HepG2 (cell line): ENCODE measurements around the gene TTC8. TPM values are rescaled to one million over a fixed set of nuclear protein-coding genes. Genes with fewer than 3 reads are reported as not detected.

ENCODE experiments used
- DMTF1 ChIP-seq: sonication (generic); formaldehyde crosslinking; IDR thresholded peaks from 2 replicates; pipeline ENCODE4 v1.4.0; 2020; ENCODE audit warnings: mild to moderate bottlenecking, missing genetic modification reagents
- DNMT1 ChIP-seq: sonication (generic); formaldehyde crosslinking; IDR thresholded peaks from 2 replicates; pipeline ENCODE4 v1.5.1; 2020; ENCODE audit warnings: mild to moderate bottlenecking, missing genetic modification reagents
- HDAC2 ChIP-seq: sonication (generic); formaldehyde crosslinking; IDR thresholded peaks from 2 replicates; pipeline ENCODE4 v1.4.0; 2020; ENCODE audit warnings: missing genetic modification reagents
- JDP2 ChIP-seq: sonication (generic); formaldehyde crosslinking; IDR thresholded peaks from 2 replicates; pipeline ENCODE4 v1.8.1; 2022; ENCODE audit warnings: missing genetic modification reagents, borderline replicate concordance
- MLLT10 ChIP-seq: sonication (generic); formaldehyde crosslinking; IDR thresholded peaks from 2 replicates; pipeline ENCODE4 v1.4.0; 2020; ENCODE audit warnings: missing genetic modification reagents
- PHF5A ChIP-seq: IDR thresholded peaks from one replicate; pipeline ENCODE4 v1.6.1; 2018; ENCODE audit warnings: low read depth, missing genetic modification reagents; ENCODE audit not compliant: unreplicated experiment
- PRMT3 ChIP-seq: sonication (generic); formaldehyde crosslinking; IDR thresholded peaks from 2 replicates; pipeline ENCODE4 v1.8.1; 2022; ENCODE audit warnings: low read depth, mild to moderate bottlenecking, moderate library complexity, missing genetic modification reagents, borderline replicate concordance
- ZNF143 ChIP-seq: sonication (generic); formaldehyde crosslinking; IDR thresholded peaks from 2 replicates; pipeline ENCODE4 v1.4.0; 2020; ENCODE audit warnings: missing genetic modification reagents
- ZNF30 ChIP-seq: sonication (generic); formaldehyde crosslinking; IDR thresholded peaks from 2 replicates; pipeline ENCODE4 v1.5.0; 2020; ENCODE audit warnings: mild to moderate bottlenecking, missing genetic modification reagents
- ZNF530 ChIP-seq: sonication (generic); formaldehyde crosslinking; IDR thresholded peaks from 2 replicates; pipeline ENCODE4 v1.5.0; 2020; ENCODE audit warnings: low read depth, mild to moderate bottlenecking, missing genetic modification reagents
- ZNF550 ChIP-seq: sonication (generic); formaldehyde crosslinking; IDR thresholded peaks from 2 replicates; pipeline ENCODE4 v1.4.0; 2020; ENCODE audit warnings: mild to moderate bottlenecking, missing genetic modification reagents, borderline replicate concordance
- ZNF552 ChIP-seq: sonication (generic); formaldehyde crosslinking; IDR thresholded peaks from 2 replicates; pipeline ENCODE4 v1.9.0; 2022; ENCODE audit warnings: missing genetic modification reagents, mild to moderate bottlenecking, borderline replicate concordance
- ZNF780A ChIP-seq: sonication (generic); formaldehyde crosslinking; IDR thresholded peaks from 2 replicates; pipeline ENCODE4 v1.8.0; 2022; ENCODE audit warnings: mild to moderate bottlenecking, missing genetic modification reagents, moderate library complexity
- polyA plus RNA-seq, 8 experiments: library from polyadenylated mRNA; depleted of rRNA in 3 of 8; stranded (reverse) in 7 of 8; unstranded in 1 of 8; fragments of >200 nt; fragmentation: Illumina TruSeq in 4 of 8; extraction: Trizol in 4 of 8; gene quantifications; 2 replicates each; pipeline versions ENCODE4 v1.2.1 to v1.2.3, GENCODE V29; 2011 to 2016; ENCODE audit warnings: low read depth in 4 of 8, missing spikeins in 1 of 8, mixed read lengths in 1 of 8; ENCODE audit not compliant: insufficient read depth in 1 of 8
- total RNA-seq, 5 experiments: library from RNA; depleted of rRNA; stranded (reverse); fragments of >200 nt; fragmentation: Illumina TruSeq; extraction: Trizol; gene quantifications; 2 replicates each; pipeline ENCODE4 v1.2.3, GENCODE V29; 2016; ENCODE audit warnings: low read depth in 1 of 5
- TF ChIP-seq, protein P1 (sequence below): sonication (generic); formaldehyde crosslinking; IDR thresholded peaks from 2 replicates; pipeline ENCODE4 v1.5.1; 2020; ENCODE audit warnings: mild to moderate bottlenecking, missing genetic modification reagents, moderate library complexity
- TF ChIP-seq, protein P2 (sequence below): fragments of 450-650 bp; IDR thresholded peaks from 2 replicates; pipeline ENCODE4 v1.6.1; 2017; ENCODE audit warnings: mild to moderate bottlenecking

The TTC8 gene
- total and polyA plus RNA-seq, 2 of the 13 experiments (the other 11 are each of a cell fraction or from before 2014, with no cell fraction given), result 13.8 to 15.2 TPM

- TF ChIP-seq, protein P1, sequence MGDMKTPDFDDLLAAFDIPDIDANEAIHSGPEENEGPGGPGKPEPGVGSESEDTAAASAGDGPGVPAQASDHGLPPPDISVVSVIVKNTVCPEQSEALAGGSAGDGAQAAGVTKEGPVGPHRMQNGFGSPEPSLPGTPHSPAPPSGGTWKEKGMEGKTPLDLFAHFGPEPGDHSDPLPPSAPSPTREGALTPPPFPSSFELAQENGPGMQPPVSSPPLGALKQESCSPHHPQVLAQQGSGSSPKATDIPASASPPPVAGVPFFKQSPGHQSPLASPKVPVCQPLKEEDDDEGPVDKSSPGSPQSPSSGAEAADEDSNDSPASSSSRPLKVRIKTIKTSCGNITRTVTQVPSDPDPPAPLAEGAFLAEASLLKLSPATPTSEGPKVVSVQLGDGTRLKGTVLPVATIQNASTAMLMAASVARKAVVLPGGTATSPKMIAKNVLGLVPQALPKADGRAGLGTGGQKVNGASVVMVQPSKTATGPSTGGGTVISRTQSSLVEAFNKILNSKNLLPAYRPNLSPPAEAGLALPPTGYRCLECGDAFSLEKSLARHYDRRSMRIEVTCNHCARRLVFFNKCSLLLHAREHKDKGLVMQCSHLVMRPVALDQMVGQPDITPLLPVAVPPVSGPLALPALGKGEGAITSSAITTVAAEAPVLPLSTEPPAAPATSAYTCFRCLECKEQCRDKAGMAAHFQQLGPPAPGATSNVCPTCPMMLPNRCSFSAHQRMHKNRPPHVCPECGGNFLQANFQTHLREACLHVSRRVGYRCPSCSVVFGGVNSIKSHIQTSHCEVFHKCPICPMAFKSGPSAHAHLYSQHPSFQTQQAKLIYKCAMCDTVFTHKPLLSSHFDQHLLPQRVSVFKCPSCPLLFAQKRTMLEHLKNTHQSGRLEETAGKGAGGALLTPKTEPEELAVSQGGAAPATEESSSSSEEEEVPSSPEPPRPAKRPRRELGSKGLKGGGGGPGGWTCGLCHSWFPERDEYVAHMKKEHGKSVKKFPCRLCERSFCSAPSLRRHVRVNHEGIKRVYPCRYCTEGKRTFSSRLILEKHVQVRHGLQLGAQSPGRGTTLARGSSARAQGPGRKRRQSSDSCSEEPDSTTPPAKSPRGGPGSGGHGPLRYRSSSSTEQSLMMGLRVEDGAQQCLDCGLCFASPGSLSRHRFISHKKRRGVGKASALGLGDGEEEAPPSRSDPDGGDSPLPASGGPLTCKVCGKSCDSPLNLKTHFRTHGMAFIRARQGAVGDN (CRISPR knock-in tag), result peak; percentile 93
- TF ChIP-seq ZNF530, result no peak
- TF ChIP-seq, protein P2, sequence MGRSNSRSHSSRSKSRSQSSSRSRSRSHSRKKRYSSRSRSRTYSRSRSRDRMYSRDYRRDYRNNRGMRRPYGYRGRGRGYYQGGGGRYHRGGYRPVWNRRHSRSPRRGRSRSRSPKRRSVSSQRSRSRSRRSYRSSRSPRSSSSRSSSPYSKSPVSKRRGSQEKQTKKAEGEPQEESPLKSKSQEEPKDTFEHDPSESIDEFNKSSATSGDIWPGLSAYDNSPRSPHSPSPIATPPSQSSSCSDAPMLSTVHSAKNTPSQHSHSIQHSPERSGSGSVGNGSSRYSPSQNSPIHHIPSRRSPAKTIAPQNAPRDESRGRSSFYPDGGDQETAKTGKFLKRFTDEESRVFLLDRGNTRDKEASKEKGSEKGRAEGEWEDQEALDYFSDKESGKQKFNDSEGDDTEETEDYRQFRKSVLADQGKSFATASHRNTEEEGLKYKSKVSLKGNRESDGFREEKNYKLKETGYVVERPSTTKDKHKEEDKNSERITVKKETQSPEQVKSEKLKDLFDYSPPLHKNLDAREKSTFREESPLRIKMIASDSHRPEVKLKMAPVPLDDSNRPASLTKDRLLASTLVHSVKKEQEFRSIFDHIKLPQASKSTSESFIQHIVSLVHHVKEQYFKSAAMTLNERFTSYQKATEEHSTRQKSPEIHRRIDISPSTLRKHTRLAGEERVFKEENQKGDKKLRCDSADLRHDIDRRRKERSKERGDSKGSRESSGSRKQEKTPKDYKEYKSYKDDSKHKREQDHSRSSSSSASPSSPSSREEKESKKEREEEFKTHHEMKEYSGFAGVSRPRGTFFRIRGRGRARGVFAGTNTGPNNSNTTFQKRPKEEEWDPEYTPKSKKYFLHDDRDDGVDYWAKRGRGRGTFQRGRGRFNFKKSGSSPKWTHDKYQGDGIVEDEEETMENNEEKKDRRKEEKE, result no peak
- TF ChIP-seq ZNF30 (CRISPR knock-in tag), result peak; percentile 57; the same call in 1 of the 2 replicates
- no peak for TF ChIP-seq DMTF1 (CRISPR knock-in tag)
- peak; percentile 52; the same call in 1 of the 2 replicates for TF ChIP-seq ZNF550
- TF ChIP-seq HDAC2 (CRISPR knock-in tag), result peak; percentile 52
- TF ChIP-seq PHF5A, result no peak
- no peak for TF ChIP-seq JDP2 (CRISPR knock-in tag)
- no peak for TF ChIP-seq ZNF780A
- 0 out of 2 replicates have a peak, but pooled peaks have one; percentile 11 for TF ChIP-seq ZNF143 (CRISPR knock-in tag)
- TF ChIP-seq PRMT3 (CRISPR knock-in tag), result no peak
- no peak for TF ChIP-seq MLLT10 (CRISPR knock-in tag)
- no peak for TF ChIP-seq ZNF552 (CRISPR knock-in tag)
- 0 out of 2 replicates have a peak, but pooled peaks have one; percentile 61 for TF ChIP-seq DNMT1 (CRISPR knock-in tag)
These were observed at the start of gene TTC8 (continued) for GRCh38 chr14:88824314-88825077.
